ENCODE measurements around the gene HES3.

The HES3 gene, protein sequence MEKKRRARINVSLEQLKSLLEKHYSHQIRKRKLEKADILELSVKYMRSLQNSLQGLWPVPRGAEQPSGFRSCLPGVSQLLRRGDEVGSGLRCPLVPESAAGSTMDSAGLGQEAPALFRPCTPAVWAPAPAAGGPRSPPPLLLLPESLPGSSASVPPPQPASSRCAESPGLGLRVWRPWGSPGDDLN

DNA sequence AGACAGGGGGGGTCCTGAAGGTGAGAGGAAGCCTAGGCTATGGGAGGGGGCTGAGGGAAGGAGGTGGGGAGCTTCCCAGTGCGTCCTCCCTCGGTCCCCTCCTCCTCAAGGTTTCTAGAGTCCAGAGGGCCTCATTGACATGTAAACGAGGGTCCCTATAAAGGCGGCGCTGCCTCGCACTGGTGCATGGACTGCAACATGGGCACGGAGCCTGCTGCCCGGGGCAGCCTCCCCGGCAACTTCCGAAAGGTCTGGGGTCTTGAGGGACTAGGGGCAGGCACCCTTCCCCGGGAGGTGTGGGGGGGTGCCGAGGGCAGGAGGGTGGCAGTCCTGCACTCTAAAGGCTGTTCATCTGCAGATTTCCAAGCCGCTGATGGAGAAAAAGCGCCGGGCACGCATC lies at the start of gene HES3:
Gene HES3 (plus strand): TSS at position 187 of the 400 bp plus-strand sequence. CDS start 187 bp downstream, at position 374.
- TF ChIP-seq GATA3 (IDR thresholded peaks at IDR 0.05; ENCODE audit: low read depth, low read length): no peak
- no peak for TF ChIP-seq GATA2 (IDR thresholded peaks at IDR 0.05; ENCODE audit: low read depth, low read length)

DNA sequence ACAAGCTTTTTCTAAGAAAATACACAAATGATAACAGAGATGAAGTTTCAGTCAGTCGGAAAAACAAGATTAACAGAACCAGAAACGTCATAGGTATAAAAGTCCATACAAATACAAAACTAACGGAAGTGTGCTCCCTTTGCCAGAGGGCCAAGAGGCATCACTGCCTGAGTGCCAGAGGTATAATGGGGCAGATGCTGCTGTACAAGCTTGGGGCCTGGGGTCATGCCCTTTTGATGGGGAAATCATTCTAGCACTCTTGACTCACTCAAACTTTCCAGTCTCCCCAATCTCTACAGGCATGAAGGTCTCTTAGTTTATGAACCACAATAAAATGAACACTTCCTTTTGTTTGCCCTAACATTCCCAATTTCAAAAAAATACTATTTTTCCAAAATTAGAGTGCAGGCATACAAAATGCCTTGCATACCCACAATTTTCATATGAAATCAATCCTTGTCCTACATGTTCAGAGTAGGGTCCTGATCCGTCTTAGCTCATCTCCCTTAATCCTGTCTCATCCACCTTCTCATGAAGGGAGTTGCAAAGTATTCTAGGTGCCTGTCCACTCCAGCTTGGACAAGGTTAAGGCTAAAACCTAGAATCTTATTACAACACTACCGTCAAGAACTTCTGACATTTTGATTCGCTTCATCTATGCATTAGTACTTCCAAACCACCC lies 46.1 kb upstream of the HES3 start:
- TF ChIP-seq GATA2 (IDR thresholded peaks at IDR 0.05; ENCODE audit: low read depth, low read length) (no peak), GATA3 (IDR thresholded peaks at IDR 0.05; ENCODE audit: low read depth, low read length) (no peak)

DNA sequence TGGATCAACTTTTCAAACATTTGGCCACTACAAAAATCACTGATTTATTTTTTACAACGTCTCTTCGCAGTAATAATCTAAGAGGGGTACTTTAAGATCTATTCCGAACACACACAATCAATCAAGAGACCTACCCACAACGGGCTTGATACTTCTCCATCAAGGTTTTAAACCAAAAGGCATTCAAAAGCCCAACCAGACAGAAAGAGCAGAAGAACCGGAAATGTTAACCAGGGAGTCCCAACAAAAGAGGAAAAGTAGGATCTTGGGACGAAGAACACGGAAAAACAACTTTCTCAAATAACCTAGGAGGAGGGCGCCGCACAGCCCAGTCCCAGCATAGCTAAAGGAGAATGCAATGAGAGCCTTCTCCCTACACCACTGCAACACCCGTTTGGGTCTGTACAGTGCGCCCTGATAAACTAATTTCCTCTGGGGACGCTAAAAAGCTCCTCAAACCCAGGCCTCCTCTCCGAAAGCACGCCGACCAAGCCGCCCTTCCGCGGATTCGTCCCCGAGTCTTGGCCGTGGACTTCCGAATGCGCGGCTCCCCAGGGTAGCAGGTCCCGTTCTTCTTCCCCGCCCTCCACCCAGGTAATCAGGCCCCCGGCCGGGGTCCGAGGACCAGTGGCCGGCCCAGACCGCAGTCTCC lies 45.2 kb upstream of the HES3 start:
- TF ChIP-seq GATA2 (IDR thresholded peaks at IDR 0.05; ENCODE audit: low read depth, low read length) (no peak), GATA3 (IDR thresholded peaks at IDR 0.05; ENCODE audit: low read depth, low read length) (no peak)

DNA sequence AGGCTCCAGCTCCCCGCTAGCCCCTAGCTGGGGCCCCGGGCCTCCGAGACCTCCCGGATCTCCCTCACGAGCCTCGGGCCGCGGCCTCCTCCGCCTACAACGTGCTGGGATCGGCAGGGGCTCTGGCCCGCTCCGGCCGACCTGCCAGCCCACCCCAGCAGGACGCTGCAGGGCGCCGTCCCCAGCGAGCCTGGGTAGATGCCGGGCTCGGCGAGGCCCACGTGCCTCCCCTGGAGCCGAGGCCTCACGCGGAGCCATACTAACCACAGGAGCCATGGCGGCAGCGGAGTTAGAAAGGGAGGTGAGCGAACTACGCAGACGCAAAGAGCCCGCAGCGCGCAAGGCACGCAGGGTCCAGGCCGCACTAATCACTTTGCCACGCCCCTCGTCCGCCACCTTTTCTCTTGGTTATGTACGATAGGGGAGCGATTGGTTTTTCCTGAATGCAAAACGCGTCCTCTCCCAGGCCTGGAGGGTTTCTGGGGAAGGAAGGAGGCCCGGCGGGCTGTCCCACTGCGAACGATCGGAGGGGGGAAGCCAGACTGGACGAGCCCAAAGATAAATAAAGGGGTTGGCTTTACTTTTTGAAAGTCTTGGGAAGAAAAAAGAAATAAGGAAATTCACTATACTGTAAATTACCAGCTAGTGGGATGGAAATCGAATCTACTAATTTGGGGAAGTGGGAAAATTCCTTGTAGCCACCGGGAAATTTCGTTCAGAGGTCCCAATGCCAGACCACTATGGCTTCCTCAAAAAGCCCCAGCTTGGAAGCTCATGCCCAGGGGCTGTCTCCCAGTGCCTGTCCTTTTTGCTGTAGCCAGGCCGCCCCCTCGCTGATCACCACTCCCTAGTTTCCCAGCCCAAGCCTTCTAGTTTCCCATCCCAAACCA lies 44.4 kb upstream of the HES3 start, which contains the start of gene RPL22:
Gene RPL22 (minus strand): TSS at position 298 of the 890 bp plus-strand sequence. CDS start 22 bp downstream, at position 276.
- TF ChIP-seq GATA2 (IDR thresholded peaks at IDR 0.05; ENCODE audit: low read depth, low read length): 0 out of 2 replicates have a peak, but pooled peaks have one; percentile 6
- no peak for TF ChIP-seq GATA3 (IDR thresholded peaks at IDR 0.05; ENCODE audit: low read depth, low read length)

DNA sequence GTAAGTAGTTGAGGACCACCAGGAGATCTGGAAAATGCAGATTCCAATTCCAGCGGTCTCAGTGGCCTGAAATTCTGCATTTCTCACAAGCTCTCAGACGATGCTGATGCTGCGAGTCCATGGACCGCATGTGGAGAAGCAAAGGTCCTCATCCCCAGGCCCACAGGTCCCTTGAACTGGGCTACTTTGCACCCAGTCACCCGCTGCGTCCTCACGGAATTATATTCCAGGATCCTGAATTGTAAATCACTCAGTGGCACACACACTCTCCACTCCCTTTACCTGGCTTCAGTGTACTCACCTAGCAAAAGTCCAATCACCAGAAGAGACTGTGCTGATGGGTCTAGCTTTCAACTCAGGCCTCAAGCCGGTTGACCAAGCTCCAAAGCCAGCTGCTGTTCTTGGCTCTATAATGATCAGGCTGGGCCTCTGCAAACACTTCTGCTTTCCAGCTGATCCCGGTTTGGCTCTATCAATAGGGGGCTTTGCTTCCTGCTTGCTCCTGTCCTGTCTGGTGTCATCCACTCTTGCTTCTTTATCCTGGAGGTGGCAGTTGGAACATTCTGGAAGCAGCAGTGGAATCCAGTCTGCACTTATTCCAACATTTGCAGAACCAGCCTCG lies 43.7 kb upstream of the HES3 start:
- TF ChIP-seq GATA2 (IDR thresholded peaks at IDR 0.05; ENCODE audit: low read depth, low read length) (no peak), GATA3 (IDR thresholded peaks at IDR 0.05; ENCODE audit: low read depth, low read length) (no peak)

DNA sequence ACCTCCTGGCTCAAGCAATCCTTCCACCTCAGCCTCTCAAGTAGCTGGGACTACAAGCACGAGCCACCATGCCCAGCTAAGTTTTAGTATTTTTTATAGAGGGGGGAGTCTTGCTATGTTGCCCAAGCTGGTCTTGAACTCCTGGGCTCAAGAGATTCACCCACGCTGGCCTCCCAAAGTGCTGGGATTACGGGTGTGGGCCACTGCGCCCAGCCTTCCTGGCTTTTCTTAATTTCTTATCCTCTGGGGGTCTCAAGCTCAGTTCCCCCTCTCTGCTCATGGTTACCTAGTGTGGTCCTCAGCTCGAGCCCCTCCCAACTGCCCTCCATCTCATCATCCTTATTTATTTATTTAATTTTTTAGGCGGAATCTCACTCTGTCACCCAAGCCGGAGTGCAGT lies 41.7 kb upstream of the HES3 start:
- TF ChIP-seq GATA2 (IDR thresholded peaks at IDR 0.05; ENCODE audit: low read depth, low read length) (no peak), GATA3 (IDR thresholded peaks at IDR 0.05; ENCODE audit: low read depth, low read length) (no peak)

DNA sequence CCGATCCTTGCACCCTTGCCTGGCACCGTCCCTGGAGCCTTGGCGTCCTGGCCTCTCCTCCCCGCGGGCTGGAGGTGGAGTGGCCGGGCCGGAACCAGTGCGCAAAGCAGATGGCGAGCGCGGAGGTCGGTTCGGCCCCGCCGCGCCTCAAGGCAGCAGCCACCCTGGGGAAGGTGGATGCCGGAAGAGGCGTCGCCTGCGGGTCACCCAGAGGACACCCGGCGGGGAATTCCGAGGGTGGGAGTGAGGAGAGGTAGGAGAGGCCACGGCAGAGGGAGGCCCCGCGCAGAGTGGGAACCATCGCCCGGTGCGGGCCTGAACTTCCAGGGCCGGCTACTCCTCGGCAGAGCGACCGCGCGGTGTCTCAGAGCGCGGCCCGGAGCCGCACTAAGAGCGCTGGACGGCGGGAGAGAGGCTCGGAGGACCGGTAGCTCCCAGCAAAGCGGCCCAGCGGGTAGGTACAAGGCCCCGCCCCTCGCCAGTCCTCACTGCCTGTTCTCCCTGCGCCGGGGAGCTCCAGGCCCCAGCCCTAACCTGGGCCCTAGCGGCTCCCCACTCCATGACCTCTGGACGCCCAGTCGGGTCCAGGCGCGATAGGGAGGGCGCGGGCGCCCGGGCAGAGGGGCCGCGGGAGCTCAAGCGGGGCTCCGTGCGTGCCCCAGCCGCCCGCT lies 38.0 kb upstream of the HES3 start, which contains the start of gene RNF207:
Gene RNF207 (plus strand): TSS at position 271 of the 671 bp plus-strand sequence. CDS start 417 bp downstream, outside the sequence.
- TF ChIP-seq GATA3 (IDR thresholded peaks at IDR 0.05; ENCODE audit: low read depth, low read length): no peak
- no peak for TF ChIP-seq GATA2 (IDR thresholded peaks at IDR 0.05; ENCODE audit: low read depth, low read length)

DNA sequence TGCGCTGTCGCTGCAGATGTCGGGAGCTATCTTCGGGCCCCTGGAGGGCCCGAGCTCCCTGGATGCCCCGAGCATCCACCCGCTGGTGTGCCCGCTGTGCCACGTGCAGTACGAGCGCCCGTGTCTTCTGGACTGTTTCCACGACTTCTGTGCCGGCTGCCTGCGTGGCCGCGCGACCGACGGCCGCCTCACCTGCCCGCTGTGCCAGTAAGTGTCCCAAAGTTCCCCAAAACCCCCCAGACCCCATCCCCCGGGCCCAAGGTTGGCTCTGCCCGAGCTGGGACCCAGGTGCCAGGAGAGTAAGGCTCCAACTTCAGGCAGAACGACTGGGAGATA lies 37.5 kb upstream of the HES3 start:
- TF ChIP-seq GATA2 (IDR thresholded peaks at IDR 0.05; ENCODE audit: low read depth, low read length): no peak
- no peak for TF ChIP-seq GATA3 (IDR thresholded peaks at IDR 0.05; ENCODE audit: low read depth, low read length)

DNA sequence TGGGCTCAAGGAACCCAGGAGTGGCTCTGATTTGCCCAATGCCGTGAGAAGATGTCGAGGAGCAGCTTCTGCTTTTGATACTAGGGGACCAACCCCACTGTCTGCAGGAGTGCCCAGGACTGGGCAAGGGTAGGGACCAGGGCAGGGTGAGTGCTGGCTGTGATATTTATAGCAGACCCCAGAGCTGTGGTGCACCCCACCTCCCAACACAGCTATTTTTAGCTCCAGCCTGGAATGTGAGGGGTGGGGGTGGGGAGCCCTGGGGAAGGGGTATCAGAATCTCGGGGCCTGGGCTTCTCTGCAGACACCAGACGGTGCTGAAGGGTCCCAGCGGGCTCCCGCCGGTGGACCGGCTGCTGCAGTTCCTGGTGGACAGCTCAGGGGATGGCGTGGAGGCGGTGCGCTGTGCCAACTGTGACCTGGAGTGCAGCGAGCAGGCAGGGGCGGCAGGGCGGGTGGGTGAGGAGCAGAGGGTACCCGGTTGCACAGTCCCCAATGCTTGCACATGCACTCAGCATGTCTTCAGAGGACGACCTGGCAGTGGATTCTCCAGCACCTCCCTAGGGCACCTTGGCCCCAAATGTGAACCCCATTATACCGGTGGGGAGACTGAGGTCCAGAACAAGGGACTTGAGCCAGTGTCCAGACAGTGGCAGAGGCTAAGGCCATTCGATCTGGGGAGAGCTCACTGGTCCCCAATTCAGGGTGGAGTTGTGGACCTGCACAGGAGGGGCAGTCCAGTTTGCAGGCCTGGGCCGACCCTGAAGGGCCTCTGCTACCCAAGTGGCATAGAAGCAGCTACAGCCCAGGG lies 36.7 kb upstream of the HES3 start:
- TF ChIP-seq GATA2 (IDR thresholded peaks at IDR 0.05; ENCODE audit: low read depth, low read length) (no peak), GATA3 (IDR thresholded peaks at IDR 0.05; ENCODE audit: low read depth, low read length) (no peak)

DNA sequence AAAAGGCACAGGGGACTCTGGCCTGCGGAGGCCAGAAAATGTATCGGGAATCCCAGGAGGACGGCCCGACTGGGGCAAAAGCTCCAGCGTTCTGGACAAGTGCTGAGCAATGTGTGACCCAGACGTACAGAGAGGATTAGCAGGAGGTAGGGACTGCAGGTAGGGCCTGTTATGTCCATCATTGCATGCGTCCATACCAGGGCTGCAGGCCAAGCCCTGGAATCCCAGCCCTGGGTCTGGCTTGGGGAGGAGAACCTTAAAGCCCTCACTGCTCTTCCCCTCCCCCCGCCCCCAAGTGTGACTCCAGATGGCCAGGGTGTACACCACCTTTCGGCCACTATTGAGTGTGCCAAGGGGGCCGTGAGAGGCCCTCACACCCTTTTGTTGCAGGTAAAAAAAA lies 36.1 kb upstream of the HES3 start:
- no peak for TF ChIP-seq GATA3 (IDR thresholded peaks at IDR 0.05; ENCODE audit: low read depth, low read length)
- no peak for TF ChIP-seq GATA2 (IDR thresholded peaks at IDR 0.05; ENCODE audit: low read depth, low read length)

DNA sequence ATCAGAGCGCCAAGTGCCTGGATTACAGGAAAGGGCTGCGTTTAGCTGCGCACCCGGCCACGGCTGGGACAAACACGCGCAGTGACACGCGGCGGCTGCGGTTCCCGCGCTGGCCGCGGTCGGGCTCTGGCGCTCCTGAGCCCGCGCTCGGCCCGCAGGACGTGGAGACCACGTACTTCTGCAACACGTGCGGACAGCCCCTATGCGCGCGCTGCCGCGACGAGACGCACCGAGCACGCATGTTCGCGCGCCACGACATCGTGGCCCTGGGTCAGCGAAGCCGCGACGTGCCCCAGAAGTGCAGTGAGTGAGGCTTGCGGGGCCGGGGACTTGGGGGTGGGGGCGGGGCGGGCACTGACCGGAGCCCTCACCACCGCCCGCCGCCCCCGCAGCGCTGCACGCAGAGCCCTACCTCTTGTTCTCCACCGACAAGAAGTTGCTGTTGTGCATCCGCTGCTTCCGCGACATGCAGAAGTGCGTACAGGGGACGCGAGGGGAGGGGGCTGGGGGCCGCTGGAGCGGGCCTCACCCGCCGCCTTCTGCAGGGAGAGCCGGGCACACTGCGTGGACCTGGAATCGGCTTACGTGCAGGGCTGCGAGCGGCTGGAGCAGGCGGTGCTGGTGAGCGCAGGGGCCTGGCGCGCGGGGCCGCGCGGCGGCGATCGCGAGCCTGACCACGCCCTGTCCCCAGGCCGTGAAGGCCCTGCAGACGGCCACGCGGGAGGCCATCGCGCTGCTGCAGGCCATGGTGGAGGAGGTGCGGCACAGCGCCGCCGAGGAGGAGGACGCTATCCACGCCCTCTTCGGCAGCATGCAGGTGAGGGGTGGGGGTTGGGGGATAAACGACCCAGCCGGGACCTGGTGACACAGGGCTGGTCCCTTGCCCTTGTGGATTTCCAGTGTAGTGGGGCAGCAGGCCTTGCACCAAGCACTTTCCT lies 35.0 kb upstream of the HES3 start:
- TF ChIP-seq GATA3 (IDR thresholded peaks at IDR 0.05; ENCODE audit: low read depth, low read length): no peak
- TF ChIP-seq GATA2 (IDR thresholded peaks at IDR 0.05; ENCODE audit: low read depth, low read length): no peak
